ENCODE data around the gene UBE2E1.

UBE2E1 gene

GRCh38 chr3:23817508-23818223 lies 11.9 kb downstream of the UBE2E1 start:
- no peak for DNase-seq (ENCODE audit: low read depth)
- TF ChIP-seq CTCF (conservative IDR thresholded peaks at IDR 0.05; ENCODE audit: low read depth, low read length) = no peak
- no peak overlapping the region for H3K4me3 ChIP-seq (ENCODE audit: low read depth, low read length)

GRCh38 chr3:23819599-23820360 lies 14.0 kb downstream of the UBE2E1 start:
- no peak for DNase-seq (ENCODE audit: low read depth)
- no peak overlapping the region for H3K4me3 ChIP-seq (ENCODE audit: low read depth, low read length)
- no peak for TF ChIP-seq CTCF (conservative IDR thresholded peaks at IDR 0.05; ENCODE audit: low read depth, low read length)

GRCh38 chr3:23820888-23821287 lies 15.1 kb downstream of the UBE2E1 start:
- no peak for DNase-seq (ENCODE audit: low read depth)
- no peak overlapping the region for H3K4me3 ChIP-seq (ENCODE audit: low read depth, low read length)
- no peak for TF ChIP-seq CTCF (conservative IDR thresholded peaks at IDR 0.05; ENCODE audit: low read depth, low read length)

GRCh38 chr3:23821858-23822257 lies 16.1 kb downstream of the UBE2E1 start:
- DNase-seq (ENCODE audit: low read depth) = no peak
- TF ChIP-seq CTCF (conservative IDR thresholded peaks at IDR 0.05; ENCODE audit: low read depth, low read length) = no peak
- no peak overlapping the region for H3K4me3 ChIP-seq (ENCODE audit: low read depth, low read length)

GRCh38 chr3:23822559-23822958 lies 16.8 kb downstream of the UBE2E1 start:
- H3K4me3 ChIP-seq (ENCODE audit: low read depth, low read length) = no peak overlapping the region
- TF ChIP-seq CTCF (conservative IDR thresholded peaks at IDR 0.05; ENCODE audit: low read depth, low read length) = no peak
- DNase-seq (ENCODE audit: low read depth) = no peak

- DNase-seq (ENCODE audit: low read depth) = no peak
- no peak for TF ChIP-seq CTCF (conservative IDR thresholded peaks at IDR 0.05; ENCODE audit: low read depth, low read length)
Measured at GRCh38 chr3:23823620-23824019, 17.9 kb downstream of the UBE2E1 start.

More at GRCh38 chr3:23823620-23824019, 17.9 kb downstream of the UBE2E1 start:
- H3K4me3 ChIP-seq (ENCODE audit: low read depth, low read length) = no peak overlapping the region

All from choroid plexus epithelial cell (primary cell).